ENCODE measurements around the gene SPON1.

The SPON1 gene

GRCh38 chr11:14299921-14300320 lies 337.4 kb downstream of the SPON1 start:
- TF ChIP-seq FOXP2 (optimal IDR thresholded peaks at IDR 0.05; ENCODE audit: borderline replicate concordance, extremely low read depth, extremely low read length, insufficient read depth): no peak
- no peak for TF ChIP-seq POLR2AphosphoS5 (IDR thresholded peaks at IDR 0.05; ENCODE audit: low read depth, low read length)
- TF ChIP-seq TAF1 (IDR thresholded peaks at IDR 0.05; ENCODE audit: borderline replicate concordance, insufficient read depth, low read length): no peak
- no peak for TF ChIP-seq REST (IDR thresholded peaks at IDR 0.05; ENCODE audit: insufficient read depth in 1 of 2, low read depth in 2 of 2, low read length in 2 of 2)
- TF ChIP-seq SIN3A (IDR thresholded peaks at IDR 0.05; ENCODE audit: borderline replicate concordance, insufficient read depth, low read length): no peak

- TF ChIP-seq POLR2AphosphoS5 (IDR thresholded peaks at IDR 0.05; ENCODE audit: low read depth, low read length) (no peak), SIN3A (IDR thresholded peaks at IDR 0.05; ENCODE audit: borderline replicate concordance, insufficient read depth, low read length) (no peak), TAF1 (IDR thresholded peaks at IDR 0.05; ENCODE audit: borderline replicate concordance, insufficient read depth, low read length) (no peak), REST (IDR thresholded peaks at IDR 0.05; ENCODE audit: insufficient read depth in 1 of 2, low read depth in 2 of 2, low read length in 2 of 2) (no peak), FOXP2 (optimal IDR thresholded peaks at IDR 0.05; ENCODE audit: borderline replicate concordance, extremely low read depth, extremely low read length, insufficient read depth) (no peak)
Observed at GRCh38 chr11:14300661-14301304, 338.3 kb downstream of the SPON1 start.

- TF ChIP-seq TAF1 (IDR thresholded peaks at IDR 0.05; ENCODE audit: borderline replicate concordance, insufficient read depth, low read length): no peak
- TF ChIP-seq SIN3A (IDR thresholded peaks at IDR 0.05; ENCODE audit: borderline replicate concordance, insufficient read depth, low read length): no peak
- no peak for TF ChIP-seq REST (IDR thresholded peaks at IDR 0.05; ENCODE audit: insufficient read depth in 1 of 2, low read depth in 2 of 2, low read length in 2 of 2)
- TF ChIP-seq POLR2AphosphoS5 (IDR thresholded peaks at IDR 0.05; ENCODE audit: low read depth, low read length): no peak
- no peak for TF ChIP-seq FOXP2 (optimal IDR thresholded peaks at IDR 0.05; ENCODE audit: borderline replicate concordance, extremely low read depth, extremely low read length, insufficient read depth)
Observed at GRCh38 chr11:14304601-14305000, 342.1 kb downstream of the SPON1 start.

- TF ChIP-seq TAF1 (IDR thresholded peaks at IDR 0.05; ENCODE audit: borderline replicate concordance, insufficient read depth, low read length): no peak
- no peak for TF ChIP-seq REST (IDR thresholded peaks at IDR 0.05; ENCODE audit: insufficient read depth in 1 of 2, low read depth in 2 of 2, low read length in 2 of 2)
- no peak for TF ChIP-seq SIN3A (IDR thresholded peaks at IDR 0.05; ENCODE audit: borderline replicate concordance, insufficient read depth, low read length)
- no peak for TF ChIP-seq FOXP2 (optimal IDR thresholded peaks at IDR 0.05; ENCODE audit: borderline replicate concordance, extremely low read depth, extremely low read length, insufficient read depth)
- no peak for TF ChIP-seq POLR2AphosphoS5 (IDR thresholded peaks at IDR 0.05; ENCODE audit: low read depth, low read length)
Observed at GRCh38 chr11:14305649-14306048, 343.1 kb downstream of the SPON1 start.

All from PFSK-1 (cell line).